SK-N-SH (cell line): Measurements from ENCODE around the gene NCAM2. TPM values are rescaled to one million over a fixed set of nuclear protein-coding genes. Genes with fewer than 3 reads are reported as not detected.

ENCODE experiments used
- CTCF ChIA-PET: fragments of 300-600, 350-600 bp; formaldehyde crosslinking; extraction: SDS; loops from one replicate; lab custom pipeline; 2021; lab: Yijun Ruan, JAX
- POLR2A ChIA-PET: fragments of 350-600 bp; sonication (Branson Sonifier 250); formaldehyde crosslinking; extraction: SDS; loops from one replicate; lab custom pipeline; 2020; ENCODE audit warnings: antibody characterized with exemption, inconsistent platforms; lab: Yijun Ruan, JAX
- DNase-seq: peaks from one replicate; pipeline ENCODE4 v3.0.0; 2012
- H2AFZ ChIP-seq: fragments of 200-600 bp; sonication (generic); 2 replicates; pipeline ENCODE4 v1.8.1; 2016; ENCODE audit warnings: antibody characterized with exemption, mild to moderate bottlenecking, low read depth
- H3F3A ChIP-seq: fragments of 200-600 bp; sonication (generic); replicated peaks from 2 replicates; pipeline ENCODE3; 2016; ENCODE audit warnings: antibody characterized with exemption, mild to moderate bottlenecking; ENCODE audit not compliant: insufficient read depth
- H3K27ac ChIP-seq, 2 experiments: fragments of 200-500 bp in 1 of 2; fragments of 200-600 bp in 1 of 2; sonication (Bioruptor generic) in 1 of 2; sonication (generic), shearing (Covaris generic) in 1 of 2; 2 replicates each; pipeline versions ENCODE4 v1.5.1 to v1.6.1; 2014 to 2016; ENCODE audit warnings: low read depth in 2 of 2, inconsistent platforms in 1 of 2, low read length in 1 of 2, mild to moderate bottlenecking in 1 of 2, mixed read lengths in 1 of 2
- H3K27me3 ChIP-seq: fragments of 200-600 bp; sonication (generic), shearing (Covaris generic); 2 replicates; pipeline ENCODE4 v1.6.1; 2016; ENCODE audit warnings: mixed run types; ENCODE audit not compliant: insufficient read depth
- H3K36me3 ChIP-seq, 2 experiments: fragments of 200-500 bp in 1 of 2; fragments of 200-600 bp in 1 of 2; sonication (Bioruptor generic) in 1 of 2; sonication (generic) in 1 of 2; replicated peaks in 1 of 2; 2 replicates each; pipeline versions ENCODE3 to v1.5.1; 2014 to 2016; ENCODE audit warnings: low read length in 1 of 2, mild to moderate bottlenecking in 1 of 2; ENCODE audit not compliant: insufficient read depth in 2 of 2, control insufficient read depth in 1 of 2
- H3K4me1 ChIP-seq, 2 experiments: fragments of 200-500 bp in 1 of 2; fragments of 200-600 bp in 1 of 2; sonication (Bioruptor generic) in 1 of 2; sonication (generic), shearing (Covaris generic) in 1 of 2; 2 replicates each; pipeline versions ENCODE4 v1.5.1 to v1.6.1; 2014 to 2016; ENCODE audit warnings: low read depth in 1 of 2, low read length in 1 of 2, mixed run types in 1 of 2; ENCODE audit not compliant: insufficient read depth in 2 of 2, control insufficient read depth in 1 of 2
- H3K4me2 ChIP-seq: fragments of 200-600 bp; sonication (generic), shearing (Covaris generic); 2 replicates; pipeline ENCODE4 v1.6.1; 2017; ENCODE audit warnings: mixed run types
- H3K4me3 ChIP-seq, 2 experiments: fragments of 200-500 bp in 1 of 2; fragments of 200-600 bp in 1 of 2; sonication (Bioruptor generic) in 1 of 2; sonication (generic), shearing (Covaris generic) in 1 of 2; 2 replicates each; pipeline versions ENCODE4 v1.5.1 to v1.8.1; 2014 to 2016; ENCODE audit warnings: low read depth in 2 of 2, inconsistent platforms in 1 of 2, low read length in 1 of 2, mild to moderate bottlenecking in 1 of 2, mixed read lengths in 1 of 2, moderate library complexity in 1 of 2
- H3K79me2 ChIP-seq: fragments of 200-600 bp; sonication (generic); 2 replicates; pipeline ENCODE4 v1.8.1; 2017; ENCODE audit warnings: mild to moderate bottlenecking; ENCODE audit not compliant: insufficient read depth
- H3K9ac ChIP-seq: fragments of 200-600 bp; sonication (generic); 2 replicates; pipeline ENCODE4 v1.6.1; 2017; ENCODE audit warnings: mixed run types
- H3K9me2 ChIP-seq: fragments of 200-600 bp; sonication (generic); 2 replicates; pipeline ENCODE4 v1.6.1; 2017; ENCODE audit warnings: mixed run types
- H3K9me3 ChIP-seq: fragments of 200-600 bp; sonication (generic); 2 replicates; pipeline ENCODE4 v1.6.1; 2017; ENCODE audit warnings: mixed run types, mild to moderate bottlenecking, moderate library complexity
- H4K20me1 ChIP-seq: fragments of 200-600 bp; sonication (generic); 2 replicates; pipeline ENCODE4 v1.6.1; 2017; ENCODE audit warnings: mild to moderate bottlenecking, mixed run types; ENCODE audit not compliant: insufficient read depth
- CHD2 ChIP-seq: fragments of 150-350 bp; IDR thresholded peaks from 2 replicates; pipeline ENCODE4 v1.6.1; 2018; ENCODE audit warnings: low read length; ENCODE audit not compliant: partially characterized antibody
- CTCF ChIP-seq: fragments of 200-600 bp; sonication (generic); IDR thresholded peaks from 2 replicates; pipeline ENCODE4 v1.6.1; 2017; ENCODE audit warnings: antibody characterized with exemption, mild to moderate bottlenecking, moderate library complexity
- EP300 ChIP-seq, 2 experiments: IDR thresholded peaks; 2 replicates each; pipeline versions ENCODE4 v1.4.0 to v1.6.1; 2012; ENCODE audit warnings: borderline replicate concordance in 1 of 2, low read depth in 1 of 2, low read length in 1 of 2
- EZH2phosphoT487 ChIP-seq: fragments of 200-600 bp; sonication (generic); IDR thresholded peaks from 2 replicates; pipeline ENCODE4 v1.6.1; 2017; ENCODE audit warnings: low read depth, mixed run types, mild to moderate bottlenecking, antibody characterized with exemption, moderate library complexity, borderline replicate concordance
- GATA2 ChIP-seq: sonication (generic); formaldehyde crosslinking; IDR thresholded peaks from 2 replicates; pipeline ENCODE4 v1.5.0; 2020; ENCODE audit warnings: mild to moderate bottlenecking, missing genetic modification reagents
- IRF3 ChIP-seq: fragments of 150-350 bp; IDR thresholded peaks from 2 replicates; pipeline ENCODE4 v1.6.1; 2016; ENCODE audit warnings: mild to moderate bottlenecking, low read depth, low read length
- MAX ChIP-seq: IDR thresholded peaks from 2 replicates; pipeline ENCODE4 v1.4.0; 2012; ENCODE audit warnings: low read depth
- NFIC ChIP-seq: IDR thresholded peaks from 2 replicates; pipeline ENCODE4 v1.4.0; 2012; ENCODE audit warnings: borderline replicate concordance
- PBX3 ChIP-seq: IDR thresholded peaks from 2 replicates; pipeline ENCODE4; 2012
- RAD21 ChIP-seq: IDR thresholded peaks from 2 replicates; pipeline ENCODE4 v1.6.1; 2012; ENCODE audit warnings: mild to moderate bottlenecking, low read length
- RXRA ChIP-seq: IDR thresholded peaks from 2 replicates; pipeline ENCODE4 v1.4.0; 2012; ENCODE audit warnings: low read depth, mild to moderate bottlenecking, borderline replicate concordance
- SMC3 ChIP-seq: IDR thresholded peaks from 2 replicates; pipeline ENCODE4 v1.6.1; 2012; ENCODE audit warnings: low read depth, low read length, improper control_type of control experiment
- TAF1 ChIP-seq: IDR thresholded peaks from 2 replicates; pipeline ENCODE4 v1.6.1; 2012; ENCODE audit warnings: low read depth, mild to moderate bottlenecking, low read length, moderate library complexity, borderline replicate concordance
- TCF12 ChIP-seq: IDR thresholded peaks from 2 replicates; pipeline ENCODE4 v1.4.0; 2012
- TEAD4 ChIP-seq: IDR thresholded peaks from 2 replicates; pipeline ENCODE4 v1.4.0; 2012; ENCODE audit warnings: mild to moderate bottlenecking, borderline replicate concordance; ENCODE audit not compliant: insufficient read depth
- USF1 ChIP-seq: IDR thresholded peaks from 2 replicates; pipeline ENCODE4 v1.4.0; 2012; ENCODE audit warnings: low read depth, borderline replicate concordance
- USF2 ChIP-seq: fragments of 150-350 bp; IDR thresholded peaks from 2 replicates; pipeline ENCODE4 v1.6.1; 2017; ENCODE audit warnings: antibody characterized with exemption, low read length, low read depth, borderline replicate concordance
- YY1 ChIP-seq: IDR thresholded peaks from 2 replicates; pipeline ENCODE4 v1.4.0; 2012; ENCODE audit warnings: low read depth, mild to moderate bottlenecking
- WGBS: methylation state at CpG from one replicate; pipeline ENCODE4 v1.1.6; 2017; ENCODE audit warnings: low lambda C conversion rate; 5-methylcytosine and 5-hydroxymethylcytosine counted together
- polyA plus RNA-seq, 3 experiments: library from polyadenylated mRNA; depleted of rRNA; stranded (reverse); fragments of >200 nt; gene quantifications; 2 replicates each; pipeline ENCODE4 v1.2.3, GENCODE V29; 2012

Gene NCAM2
- polyA plus RNA-seq, 1 of the 3 experiments (the other 2 are of a cell fraction): 2.1 TPM

GRCh38 chr21:20970691-20971090 lies 27.5 kb upstream of the NCAM2 start:
- no peaks in the 10 kb centered on the region for H3K9me3 ChIP-seq
- no peaks in the 10 kb centered on the region for H3K4me1 ChIP-seq
- H3K36me3 ChIP-seq: no peaks in the 10 kb centered on the region
- POLR2A ChIA-PET: no interaction called here
- no peaks in the 10 kb centered on the region for H3F3A ChIP-seq
- no peak overlapping the region for H3K27ac ChIP-seq
- H3K27me3 ChIP-seq: no peaks in the 10 kb centered on the region
- DNase-seq: no peak
- H2AFZ ChIP-seq: no peak overlapping the region
- TF ChIP-seq USF2 (no peak), SMC3 (no peak), PBX3 (no peak), TEAD4 (no peak), NFIC (no peak), TAF1 (no peak), MAX (no peak), RXRA (no peak), EP300 (IDR thresholded peaks at IDR 0.05; ENCODE audit: borderline replicate concordance in 1 of 2, low read depth in 1 of 2, low read length in 1 of 2) (no peak), EZH2phosphoT487 (no peak), USF1 (no peak), CTCF (no peak), IRF3 (no peak), GATA2 (CRISPR knock-in tag) (no peak), TCF12 (no peak), CHD2 (no peak), YY1 (no peak), RAD21 (no peak)
- CTCF ChIA-PET: interaction anchor here (0.5 to 1.5 kb wide), 11 partner anchors 9 to 229 kb away, joined by 3 to 10 read pairs (median 3); no protein-coding TSS in a partner anchor
- no peak overlapping the region for H3K4me2 ChIP-seq
- no peak overlapping the region for H3K9ac ChIP-seq
- no peaks in the 10 kb centered on the region for H3K9me2 ChIP-seq
- no peaks in the 10 kb centered on the region for H4K20me1 ChIP-seq
- 2% methylated on average over 1 of the region's 1 CpG for WGBS
- H3K79me2 ChIP-seq: no peaks in the 10 kb centered on the region
- no peak overlapping the region for H3K4me3 ChIP-seq
